ENCODE results near the gene ADCY9. TPM values are rescaled to one million over a fixed set of nuclear protein-coding genes. Genes with fewer than 3 reads are reported as not detected.

ADCY9 gene
- total RNA-seq, 1 experiment from 2014 or later, result 10.5 TPM

- POLR2A ChIA-PET (ENCODE audit: unreplicated experiment), result no interaction called here
- H3K79me2 ChIP-seq (ENCODE audit: low read depth), result no peaks in the 10 kb centered on the region
- no peak for DNase-seq
- peak overlapping the region; percentile 90; the same call in 1 of the 2 replicates for H2AFZ ChIP-seq
- TF ChIP-seq EZH2 (IDR thresholded peaks at IDR 0.05; ENCODE audit: low read depth) (no peak), CTCF (conservative IDR thresholded peaks at IDR 0.05) (no peak)
- no peaks in the 10 kb centered on the region for H3K9me2 ChIP-seq (ENCODE audit: insufficient read depth)
- H3K27me3 ChIP-seq (ENCODE audit: insufficient read depth, low read depth), result no peaks in the 10 kb centered on the region
- no peaks in the 10 kb centered on the region for H3K9me3 ChIP-seq (ENCODE audit: insufficient read depth, low read depth)
- H3K4me3 ChIP-seq, result peak overlapping the region; percentile 56; the same call in 1 of the 2 replicates
- H4K20me1 ChIP-seq (ENCODE audit: insufficient read depth), result no peaks in the 10 kb centered on the region; the same call in 1 of the 2 replicates
- CTCF ChIA-PET, result no interaction called here
- no peak overlapping the region for H3K27ac ChIP-seq
- H3F3A ChIP-seq (ENCODE audit: insufficient read depth, low read depth), result no peaks in the 10 kb centered on the region
- no peaks in the 10 kb centered on the region for H3K36me3 ChIP-seq (ENCODE audit: low read depth)
- peak overlapping the region; percentile 80 for H3K4me2 ChIP-seq
- no TSS peak for BruUV-seq (replicated peaks)
- intact Hi-C loops (cut with micrococcal nuclease; ENCODE audit: unreplicated experiment), result loop anchor here (2.0 kb wide), 1 partner anchor 138 kb away; no protein-coding TSS in a partner anchor
- no peaks in the 10 kb centered on the region for H3K4me1 ChIP-seq (replicated peaks; ENCODE audit: insufficient read depth)
Measured at GRCh38 chr16:4117250-4117578, 972 bp upstream of the ADCY9 start.

- Histone ChIP-seq H3K27me3 (ENCODE audit: insufficient read depth, low read depth) (no peaks in the 10 kb centered on the region), H3K9me2 (ENCODE audit: insufficient read depth) (no peaks in the 10 kb centered on the region), H3K4me2 (no peak overlapping the region; the same call in 1 of the 2 replicates), H3K36me3 (ENCODE audit: low read depth) (no peaks in the 10 kb centered on the region), H3K4me3 (no peak overlapping the region), H3F3A (ENCODE audit: insufficient read depth, low read depth) (no peaks in the 10 kb centered on the region), H3K79me2 (ENCODE audit: low read depth) (no peaks in the 10 kb centered on the region), H4K20me1 (ENCODE audit: insufficient read depth) (no peaks in the 10 kb centered on the region; the same call in 1 of the 2 replicates), H3K4me1 (replicated peaks; ENCODE audit: insufficient read depth) (no peaks in the 10 kb centered on the region), H2AFZ (no peak overlapping the region), H3K27ac (no peak overlapping the region), H3K9me3 (ENCODE audit: insufficient read depth, low read depth) (no peaks in the 10 kb centered on the region)
- TF ChIP-seq CTCF (conservative IDR thresholded peaks at IDR 0.05) (no peak), EZH2 (IDR thresholded peaks at IDR 0.05; ENCODE audit: low read depth) (no peak)
- intact Hi-C loops (cut with micrococcal nuclease; ENCODE audit: unreplicated experiment), result loop anchor here (2.0 kb wide), 1 partner anchor 139 kb away; no protein-coding TSS in a partner anchor
- no TSS peak for BruUV-seq (replicated peaks)
- no peak for DNase-seq
- ChIA-PET POLR2A (ENCODE audit: unreplicated experiment) (no interaction called here), CTCF (no interaction called here)
Measured at GRCh38 chr16:4115949-4116318, 308 bp downstream of the ADCY9 start.

- no peak overlapping the region for H3K27ac ChIP-seq
- intact Hi-C loops (cut with micrococcal nuclease; ENCODE audit: unreplicated experiment), result no loop called here
- H2AFZ ChIP-seq, result no peak overlapping the region
- no peaks in the 10 kb centered on the region for H3K36me3 ChIP-seq (ENCODE audit: low read depth)
- TF ChIP-seq CTCF (conservative IDR thresholded peaks at IDR 0.05), result no peak
- no peak for TF ChIP-seq EZH2 (IDR thresholded peaks at IDR 0.05; ENCODE audit: low read depth)
- POLR2A ChIA-PET (ENCODE audit: unreplicated experiment), result no interaction called here
- H3K4me2 ChIP-seq, result peak overlapping the region; percentile 38; the same call in 1 of the 2 replicates
- H3F3A ChIP-seq (ENCODE audit: insufficient read depth, low read depth), result no peaks in the 10 kb centered on the region
- no TSS peak for BruUV-seq (replicated peaks)
- CTCF ChIA-PET, result no interaction called here
- H3K27me3 ChIP-seq (ENCODE audit: insufficient read depth, low read depth), result no peaks in the 10 kb centered on the region
- H4K20me1 ChIP-seq (ENCODE audit: insufficient read depth), result no peaks in the 10 kb centered on the region; the same call in 1 of the 2 replicates
- no peaks in the 10 kb centered on the region for H3K9me3 ChIP-seq (ENCODE audit: insufficient read depth, low read depth)
- peak in 1 of 2 experiments; percentile 36 for DNase-seq
- H3K9me2 ChIP-seq (ENCODE audit: insufficient read depth), result no peaks in the 10 kb centered on the region
- H3K4me1 ChIP-seq (replicated peaks; ENCODE audit: insufficient read depth), result no peaks in the 10 kb centered on the region
- no peak overlapping the region; the same call in 1 of the 2 replicates for H3K4me3 ChIP-seq
- no peaks in the 10 kb centered on the region for H3K79me2 ChIP-seq (ENCODE audit: low read depth)
Measured at GRCh38 chr16:4115209-4115948, 863 bp downstream of the ADCY9 start.

All from PC-9 (cell line).